ENCODE data around the gene ZBTB20. TPM values are rescaled to one million over a fixed set of nuclear protein-coding genes. Genes with fewer than 3 reads are reported as not detected.

The ZBTB20 gene
- total and polyA plus RNA-seq, 2 experiments from 2014 or later = 15.7 to 37.3 TPM

- Histone ChIP-seq H3K9me3 (ENCODE audit: low read depth) (no peaks in the 10 kb centered on the region), H3K27ac (no peak overlapping the region), H3K36me3 (no peaks in the 10 kb centered on the region), H3K4me1 (ENCODE audit: low read depth) (no peaks in the 10 kb centered on the region), H3K4me3 (no peak overlapping the region), H3K27me3 (no peaks in the 10 kb centered on the region)
- no peak for TF ChIP-seq CTCF (IDR thresholded peaks at IDR 0.05; ENCODE audit: low read depth, low read length)
- DNase-seq (ENCODE audit: low read depth in 1 of 2, low spot score in 1 of 2) = no peak
These were observed 253.7 kb downstream of the ZBTB20 start for GRCh38 chr3:114893361-114893760.

- Histone ChIP-seq H3K36me3 (no peaks in the 10 kb centered on the region), H3K4me1 (ENCODE audit: low read depth) (no peaks in the 10 kb centered on the region), H3K27ac (no peak overlapping the region), H3K4me3 (no peak overlapping the region), H3K27me3 (no peaks in the 10 kb centered on the region), H3K9me3 (ENCODE audit: low read depth) (no peaks in the 10 kb centered on the region)
- DNase-seq (ENCODE audit: low read depth in 1 of 2, low spot score in 1 of 2) = no peak
- TF ChIP-seq CTCF (IDR thresholded peaks at IDR 0.05; ENCODE audit: low read depth, low read length) = no peak
These were observed 254.2 kb downstream of the ZBTB20 start for GRCh38 chr3:114892880-114893279.

GRCh38 chr3:114892131-114892879 is 254.8 kb downstream of the ZBTB20 start:
- Histone ChIP-seq H3K27ac (no peak overlapping the region), H3K4me3 (no peak overlapping the region), H3K27me3 (no peaks in the 10 kb centered on the region), H3K4me1 (ENCODE audit: low read depth) (no peaks in the 10 kb centered on the region), H3K9me3 (ENCODE audit: low read depth) (no peaks in the 10 kb centered on the region), H3K36me3 (no peaks in the 10 kb centered on the region)
- no peak for DNase-seq (ENCODE audit: low read depth in 1 of 2, low spot score in 1 of 2)
- TF ChIP-seq CTCF (IDR thresholded peaks at IDR 0.05; ENCODE audit: low read depth, low read length) = no peak

GRCh38 chr3:114887806-114888205 is 259.3 kb downstream of the ZBTB20 start:
- no peak overlapping the region for H3K27ac ChIP-seq
- H3K4me1 ChIP-seq (ENCODE audit: low read depth) = no peaks in the 10 kb centered on the region
- TF ChIP-seq CTCF (IDR thresholded peaks at IDR 0.05; ENCODE audit: low read depth, low read length) = no peak
- no peaks in the 10 kb centered on the region for H3K27me3 ChIP-seq
- no peak for DNase-seq (ENCODE audit: low read depth in 1 of 2, low spot score in 1 of 2)
- no peak overlapping the region for H3K4me3 ChIP-seq
- no peaks in the 10 kb centered on the region for H3K36me3 ChIP-seq
- H3K9me3 ChIP-seq (ENCODE audit: low read depth) = no peaks in the 10 kb centered on the region

GRCh38 chr3:114886905-114887304 is 260.2 kb downstream of the ZBTB20 start:
- TF ChIP-seq CTCF (IDR thresholded peaks at IDR 0.05; ENCODE audit: low read depth, low read length) = no peak
- no peaks in the 10 kb centered on the region for H3K36me3 ChIP-seq
- DNase-seq (ENCODE audit: low read depth in 1 of 2, low spot score in 1 of 2) = no peak
- no peak overlapping the region for H3K4me3 ChIP-seq
- H3K27ac ChIP-seq = no peak overlapping the region
- no peaks in the 10 kb centered on the region for H3K9me3 ChIP-seq (ENCODE audit: low read depth)
- H3K4me1 ChIP-seq (ENCODE audit: low read depth) = no peaks in the 10 kb centered on the region
- no peaks in the 10 kb centered on the region for H3K27me3 ChIP-seq
